Immature natural killer cell (primary cell): ENCODE results near the gene EDN3. TPM values are rescaled to one million over a fixed set of nuclear protein-coding genes. Genes with fewer than 3 reads are reported as not detected.

Experiments used
- polyA plus RNA-seq, 3 donors: library from polyadenylated mRNA; unstranded; fragments of 300-500 nt; fragmentation: Illumina TruSeq; gene quantifications; one replicate each; pipeline ENCODE4 v1.2.3, GENCODE V29; 2021

Gene EDN3
- polyA plus RNA-seq, 3 donors from 2014 or later, result not detected

Other genes with a start within 250 kb of the EDN3 start
- gene ZNF831, start 136.8 kb upstream of the EDN3 start, polyA plus RNA-seq, result 1 to 10 TPM in 2 of 3 donors, under 1 TPM in 1; 0.59 to 8.4 (median 2.0) TPM